HCT116 (cell line): ENCODE results near the gene OBP2B. TPM values are rescaled to one million over a fixed set of nuclear protein-coding genes. Genes with fewer than 3 reads are reported as not detected.

Source experiments
- ATAC-seq: fragments of 200-7000 bp; cut with Tn5 transposase; 2 replicates; pipeline ENCODE4 v1.9.1; 2020; ENCODE audit warnings: mild to moderate bottlenecking, moderate library complexity
- BruUV-seq: library from RNA; stranded (reverse); fragments of 400-500 nt; replicated peaks from 2 replicates; lab custom pipeline; 2021; lab: Mats Ljungman, UMichigan
- CTCF ChIA-PET: fragments of 300-600 bp; sonication (Branson Sonifier 250); formaldehyde crosslinking; loops from one replicate; lab custom pipeline; 2021; ENCODE audit warnings: antibody characterized with exemption; lab: Charles Lee
- POLR2A ChIA-PET: fragments of 300-600, 350-600 bp; sonication (Branson Sonifier 250); formaldehyde crosslinking; loops from one replicate; lab custom pipeline; 2021; ENCODE audit warnings: antibody characterized with exemption; lab: Charles Lee
- RAD21 ChIA-PET, 2 experiments: fragments of 300-600 bp; sonication (Branson Sonifier 250); formaldehyde crosslinking; loops; one replicate each; lab custom pipeline; 2023; ENCODE audit warnings: low total read pairs in 2 of 2; ENCODE audit not compliant: uncharacterized antibody in 2 of 2, unreplicated experiment in 2 of 2, low non-redundant PET in 1 of 2; lab: Charles Lee
- DNase-seq: peaks from one replicate; pipeline ENCODE4 v3.0.0-alpha.2; 2010; ENCODE audit warnings: low read depth, low spot score
- H2AFZ ChIP-seq: fragments of 200-600 bp; shearing (Covaris generic), sonication (generic); 2 replicates; pipeline ENCODE4 v1.6.1; 2017; ENCODE audit warnings: low read depth, mixed run types, mixed read lengths, antibody characterized with exemption, low read length; ENCODE audit not compliant: poor library complexity, severe bottlenecking
- H3K27ac ChIP-seq: 2 replicates; pipeline ENCODE4 v1.5.1; 2012; ENCODE audit warnings: low read depth, low read length
- H3K27me3 ChIP-seq: fragments of 200-600 bp; sonication (generic); 2 replicates; pipeline ENCODE4 v1.6.1; 2016; ENCODE audit warnings: mixed run types, low read length, mixed read lengths; ENCODE audit not compliant: insufficient read depth
- H3K36me3 ChIP-seq, 2 experiments: fragments of 200-500 bp in 1 of 2; fragments of 200-600 bp in 1 of 2; sonication (Bioruptor generic) in 1 of 2; sonication (generic) in 1 of 2; 2 replicates each; pipeline versions ENCODE4 v1.5.1 to v1.6.1; 2014 to 2016; ENCODE audit warnings: low read length in 2 of 2, inconsistent platforms in 1 of 2, mixed read lengths in 1 of 2, mixed run types in 1 of 2; ENCODE audit not compliant: insufficient read depth in 2 of 2, control insufficient read depth in 1 of 2
- H3K4me1 ChIP-seq, 2 experiments: fragments of 200-600 bp in 1 of 2; sonication (generic) in 1 of 2; 2 replicates each; pipeline versions ENCODE4 v1.5.1 to v1.6.1; 2012 to 2017; ENCODE audit warnings: low read length in 2 of 2, inconsistent platforms in 1 of 2, mild to moderate bottlenecking in 1 of 2, mixed read lengths in 1 of 2, mixed run types in 1 of 2, moderate library complexity in 1 of 2; ENCODE audit not compliant: insufficient read depth in 2 of 2, control insufficient read depth in 1 of 2
- H3K4me2 ChIP-seq: fragments of 200-600 bp; sonication (generic); 2 replicates; pipeline ENCODE4 v1.6.1; 2017; ENCODE audit warnings: mixed run types, low read length, mixed read lengths
- H3K4me3 ChIP-seq, 2 experiments: fragments of 200-600 bp in 1 of 2; sonication (generic) in 1 of 2; replicated peaks in 1 of 2; 2 replicates each; pipeline ENCODE4 v1.5.1; 2011 to 2016; ENCODE audit warnings: low read length in 2 of 2, control low read depth in 1 of 2, low read depth in 1 of 2, mild to moderate bottlenecking in 1 of 2, mixed read lengths in 1 of 2, mixed run types in 1 of 2
- H3K79me2 ChIP-seq: fragments of 200-600 bp; sonication (generic); 2 replicates; pipeline ENCODE4 v1.6.1; 2017; ENCODE audit warnings: mild to moderate bottlenecking, mixed run types, low read length, moderate library complexity, mixed read lengths; ENCODE audit not compliant: insufficient read depth
- H3K9ac ChIP-seq: fragments of 200-600 bp; sonication (generic); 2 replicates; pipeline ENCODE4 v1.6.1; 2016; ENCODE audit warnings: low read length, mixed read lengths
- H3K9me2 ChIP-seq: fragments of 200-600 bp; sonication (generic), shearing (Covaris generic); 2 replicates; pipeline ENCODE4 v1.6.1; 2017; ENCODE audit warnings: mixed run types, mild to moderate bottlenecking, moderate library complexity; ENCODE audit not compliant: insufficient read depth
- H3K9me3 ChIP-seq, 2 experiments: fragments of 200-500 bp in 1 of 2; fragments of 200-600 bp in 1 of 2; sonication (Bioruptor generic) in 1 of 2; sonication (generic) in 1 of 2; 2 replicates each; pipeline ENCODE4 v1.6.1; 2014 to 2017; ENCODE audit warnings: low read length in 2 of 2, mixed read lengths in 2 of 2, inconsistent platforms in 1 of 2, low read depth in 1 of 2, mild to moderate bottlenecking in 1 of 2, mixed run types in 1 of 2, moderate library complexity in 1 of 2; ENCODE audit not compliant: control insufficient read depth in 1 of 2, insufficient read depth in 1 of 2
- H4K20me1 ChIP-seq: fragments of 200-600 bp; sonication (generic), shearing (Covaris generic); 2 replicates; pipeline ENCODE4 v1.6.1; 2017; ENCODE audit warnings: mixed run types, mild to moderate bottlenecking, moderate library complexity; ENCODE audit not compliant: insufficient read depth
- ATF3 ChIP-seq: IDR thresholded peaks from 2 replicates; pipeline ENCODE4 v1.6.1; 2012
- CBX3 ChIP-seq: IDR thresholded peaks from 2 replicates; pipeline ENCODE4 v1.6.1; 2012; ENCODE audit warnings: low read depth
- CTCF ChIP-seq, 3 experiments: fragments of 200-600 bp in 1 of 3; sonication (generic) in 1 of 3; IDR thresholded peaks in 2 of 3; conservative IDR thresholded peaks in 1 of 3; 2 replicates each; pipeline ENCODE4 v1.5.1; 2012 to 2017; ENCODE audit warnings: low read depth in 2 of 3, low read length in 2 of 3, antibody characterized with exemption in 1 of 3, borderline replicate concordance in 1 of 3, control low read depth in 1 of 3, mild to moderate bottlenecking in 1 of 3, mixed read lengths in 1 of 3, mixed run types in 1 of 3, moderate library complexity in 1 of 3; ENCODE audit not compliant: insufficient read depth in 1 of 3
- ELF1 ChIP-seq: IDR thresholded peaks from 2 replicates; pipeline ENCODE4 v1.6.1; 2012; ENCODE audit warnings: low read depth, borderline replicate concordance
- EZH2 ChIP-seq: fragments of 200-600 bp; sonication (generic); IDR thresholded peaks from 2 replicates; pipeline ENCODE4 v1.6.1; 2017; ENCODE audit warnings: antibody characterized with exemption, mixed run types
- EZH2phosphoT487 ChIP-seq: fragments of 200-600 bp; IDR thresholded peaks from 2 replicates; pipeline ENCODE4 v1.6.1; 2018; ENCODE audit warnings: antibody characterized with exemption, borderline replicate concordance
- JUND ChIP-seq: IDR thresholded peaks from 2 replicates; pipeline ENCODE4 v1.6.1; 2012
- REST ChIP-seq: IDR thresholded peaks from 2 replicates; pipeline ENCODE4 v1.6.1; 2012; ENCODE audit warnings: low read depth
- SIN3A ChIP-seq: IDR thresholded peaks from 2 replicates; pipeline ENCODE4 v1.6.1; 2012; ENCODE audit warnings: low read depth
- SP1 ChIP-seq: IDR thresholded peaks from 2 replicates; pipeline ENCODE4 v1.6.1; 2012; ENCODE audit warnings: low read depth
- SRF ChIP-seq: IDR thresholded peaks from 2 replicates; pipeline ENCODE4 v1.6.1; 2012; ENCODE audit warnings: low read depth
- TCF7L2 ChIP-seq: IDR thresholded peaks from 2 replicates; pipeline ENCODE4 v1.7.0; 2011; ENCODE audit warnings: borderline replicate concordance, inconsistent platforms; ENCODE audit not compliant: insufficient read depth, insufficient read length; ENCODE audit errors: extremely low read depth
- YY1 ChIP-seq: IDR thresholded peaks from 2 replicates; pipeline ENCODE4 v1.6.1; 2011; ENCODE audit warnings: low read length, low read depth, moderate library complexity, mild to moderate bottlenecking; ENCODE audit not compliant: insufficient replicate concordance; ENCODE audit errors: extremely low read depth
- ZBTB33 ChIP-seq: IDR thresholded peaks from 2 replicates; pipeline ENCODE4 v1.6.1; 2011; ENCODE audit warnings: mild to moderate bottlenecking, low read length, moderate library complexity; ENCODE audit not compliant: insufficient replicate concordance; ENCODE audit errors: extremely low read depth
- ZFX ChIP-seq: fragments of 450-650 bp; IDR thresholded peaks from 2 replicates; pipeline ENCODE4 v1.6.1; 2017
- ZNF274 ChIP-seq: fragments of 200-500 bp; sonication (Bioruptor generic); IDR thresholded peaks from 2 replicates; pipeline ENCODE4 v1.6.1; 2014; ENCODE audit warnings: mild to moderate bottlenecking, low read depth, low read length, inconsistent platforms
- intact Hi-C: fragments of 100-400 bp; cut with micrococcal nuclease; formaldehyde crosslinking; loops from 2 replicates; pipeline ENCODE4 v1.10.0; 2022
- total RNA-seq: library from RNA; stranded (reverse); gene quantifications from one replicate; pipeline ENCODE4 v1.2.1, GENCODE V29; 2021; ENCODE audit not compliant: unreplicated experiment

Gene OBP2B
- total RNA-seq, 1 experiment from 2014 or later: not detected

GRCh38 chr9:133165452-133165730, 43.7 kb downstream of the OBP2B start:
- CTCF ChIA-PET: interaction anchor here (1.4 kb wide), 1 partner anchor 20 kb away, joined by 5 read pairs; no protein-coding TSS in a partner anchor

More at GRCh38 chr9:133165452-133165730, 43.7 kb downstream of the OBP2B start:
- RAD21 ChIA-PET: no interaction called here
- H3K79me2 ChIP-seq: no peaks in the 10 kb centered on the region
- no peak overlapping the region for H3K9ac ChIP-seq
- no peaks in the 10 kb centered on the region for H3K36me3 ChIP-seq
- no peak overlapping the region for H2AFZ ChIP-seq
- no peak for DNase-seq
- H3K4me3 ChIP-seq: no peak overlapping the region
- POLR2A ChIA-PET: no interaction called here
- H3K9me3 ChIP-seq: no peaks in the 10 kb centered on the region
- no peak for TF ChIP-seq EZH2phosphoT487
- no peak for TF ChIP-seq CTCF (IDR thresholded peaks at IDR 0.05 in 2 of 3, conservative IDR thresholded peaks at IDR 0.05 in 1 of 3; ENCODE audit: borderline replicate concordance in 1 of 3, insufficient read depth in 1 of 3, low read depth in 2 of 3, low read length in 2 of 3)
- TF ChIP-seq ELF1: no peak
- no peak for TF ChIP-seq CBX3
- TF ChIP-seq TCF7L2: no peak
- TF ChIP-seq SP1: no peak
- no peak for TF ChIP-seq EZH2
- no peak for TF ChIP-seq ZNF274
- no peak for TF ChIP-seq ATF3
- TF ChIP-seq SRF: no peak
- TF ChIP-seq ZFX: no peak
- no peak for TF ChIP-seq JUND
- TF ChIP-seq SIN3A: no peak
- no peak for TF ChIP-seq YY1
- TF ChIP-seq ZBTB33: no peak
- TF ChIP-seq REST: no peak
- H3K4me1 ChIP-seq: 0 out of 4 replicates have a peak, but pooled peaks cover 0 to 3% of the 10 kb centered on the region in 2 experiments
- no peaks in the 10 kb centered on the region for H4K20me1 ChIP-seq
- no peaks in the 10 kb centered on the region for H3K9me2 ChIP-seq
- no peak overlapping the region for H3K27ac ChIP-seq
- BruUV-seq: no TSS peak
- ATAC-seq: no peak
- no peak overlapping the region for H3K4me2 ChIP-seq
- no peaks in the 10 kb centered on the region for H3K27me3 ChIP-seq
- intact Hi-C loops: no loop called here
